Activated gamma-delta T cell treated with Interleukin-2 at 50 U/mL for 16 hours (primary cell): ENCODE data around the gene PTTG1.

Source experiments
- DNase-seq: peaks from one replicate; pipeline ENCODE4 v3.0.0-alpha.2; 2020

The PTTG1 gene

GRCh38 chr5:160456480-160457177 is 35.0 kb downstream of the PTTG1 start:
- DNase-seq: no peak

- no peak for DNase-seq
Observed at GRCh38 chr5:160457252-160457651, 35.6 kb downstream of the PTTG1 start.

- no peak for DNase-seq
Observed at GRCh38 chr5:160458806-160459800, 37.4 kb downstream of the PTTG1 start.

- DNase-seq: no peak
Observed at GRCh38 chr5:160460377-160461049, 38.9 kb downstream of the PTTG1 start.

GRCh38 chr5:160461378-160461777 is 39.7 kb downstream of the PTTG1 start:
- no peak for DNase-seq

- no peak for DNase-seq
Observed at GRCh38 chr5:160462167-160462566, 40.5 kb downstream of the PTTG1 start.

GRCh38 chr5:160463227-160463626 is 41.6 kb downstream of the PTTG1 start:
- no peak for DNase-seq

- no peak for DNase-seq
Observed at GRCh38 chr5:160463740-160464465, 42.2 kb downstream of the PTTG1 start.

- no peak for DNase-seq
Observed at GRCh38 chr5:160464466-160464797, 42.8 kb downstream of the PTTG1 start.

- no peak for DNase-seq
Observed at GRCh38 chr5:160466116-160466515, 44.5 kb downstream of the PTTG1 start.

GRCh38 chr5:160466889-160467554 is 45.4 kb downstream of the PTTG1 start:
- DNase-seq: no peak

GRCh38 chr5:160467555-160468362 is 46.1 kb downstream of the PTTG1 start:
- DNase-seq: peak; percentile 70

GRCh38 chr5:160468363-160468975 is 46.8 kb downstream of the PTTG1 start:
- no peak for DNase-seq

- DNase-seq: no peak
Observed at GRCh38 chr5:160469156-160470144, 47.8 kb downstream of the PTTG1 start.

- no peak for DNase-seq
Observed at GRCh38 chr5:160470437-160471361, 49.0 kb downstream of the PTTG1 start.

GRCh38 chr5:160471761-160472160 is 50.1 kb downstream of the PTTG1 start:
- DNase-seq: no peak

GRCh38 chr5:160472482-160472881 is 50.8 kb downstream of the PTTG1 start:
- no peak for DNase-seq

GRCh38 chr5:160473681-160474080 is 52.0 kb downstream of the PTTG1 start:
- DNase-seq: no peak
